ENCODE data around the gene ZCCHC3. TPM values are rescaled to one million over a fixed set of nuclear protein-coding genes. Genes with fewer than 3 reads are reported as not detected.
"Not testable (repeated sequence)": the region's sequence is repeated elsewhere in the genome, so short reads cannot be mapped to it uniquely, and the experiment has no call there.

Gene ZCCHC3, protein sequence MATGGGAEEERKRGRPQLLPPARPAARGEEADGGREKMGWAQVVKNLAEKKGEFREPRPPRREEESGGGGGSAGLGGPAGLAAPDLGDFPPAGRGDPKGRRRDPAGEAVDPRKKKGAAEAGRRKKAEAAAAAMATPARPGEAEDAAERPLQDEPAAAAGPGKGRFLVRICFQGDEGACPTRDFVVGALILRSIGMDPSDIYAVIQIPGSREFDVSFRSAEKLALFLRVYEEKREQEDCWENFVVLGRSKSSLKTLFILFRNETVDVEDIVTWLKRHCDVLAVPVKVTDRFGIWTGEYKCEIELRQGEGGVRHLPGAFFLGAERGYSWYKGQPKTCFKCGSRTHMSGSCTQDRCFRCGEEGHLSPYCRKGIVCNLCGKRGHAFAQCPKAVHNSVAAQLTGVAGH
- 14.4 TPM for polyA plus RNA-seq (2012; ENCODE audit: missing spikeins)

GRCh38 chr20:297098-297924, at the start of gene ZCCHC3:
TSS of gene ZCCHC3 (plus strand) at chr20:297570. CDS start at chr20:297587, 17 bp downstream.
- DNase-seq (ENCODE audit: insufficient read length) (peak; percentile 85), FAIRE-seq (peak; percentile 81)
- TF ChIP-seq TAF1 (IDR thresholded peaks at IDR 0.05; ENCODE audit: borderline replicate concordance, low read depth, low read length) (peak; percentile 93), POLR2A (IDR thresholded peaks at IDR 0.05; ENCODE audit: low read depth, low read length) (peak; percentile 84), POLR2AphosphoS5 (IDR thresholded peaks at IDR 0.05; ENCODE audit: low read depth, low read length) (peak; percentile 37; the same call in 1 of the 2 replicates)

- TF ChIP-seq TAF1 (IDR thresholded peaks at IDR 0.05; ENCODE audit: borderline replicate concordance, low read depth, low read length) (no peak), POLR2A (IDR thresholded peaks at IDR 0.05; ENCODE audit: low read depth, low read length) (no peak), POLR2AphosphoS5 (IDR thresholded peaks at IDR 0.05; ENCODE audit: low read depth, low read length) (no peak)
- no peak for FAIRE-seq
- no peak for DNase-seq (ENCODE audit: insufficient read length)
Observed at GRCh38 chr20:251354-251753, 46.0 kb upstream of the ZCCHC3 start.

- TF ChIP-seq POLR2AphosphoS5 (IDR thresholded peaks at IDR 0.05; ENCODE audit: low read depth, low read length) = no peak
- no peak for DNase-seq (ENCODE audit: insufficient read length)
- FAIRE-seq = no peak
Observed at GRCh38 chr20:252801-253200, 44.6 kb upstream of the ZCCHC3 start.

GRCh38 chr20:253447-253846, 43.9 kb upstream of the ZCCHC3 start:
- not testable (repeated sequence) for FAIRE-seq

DNA sequence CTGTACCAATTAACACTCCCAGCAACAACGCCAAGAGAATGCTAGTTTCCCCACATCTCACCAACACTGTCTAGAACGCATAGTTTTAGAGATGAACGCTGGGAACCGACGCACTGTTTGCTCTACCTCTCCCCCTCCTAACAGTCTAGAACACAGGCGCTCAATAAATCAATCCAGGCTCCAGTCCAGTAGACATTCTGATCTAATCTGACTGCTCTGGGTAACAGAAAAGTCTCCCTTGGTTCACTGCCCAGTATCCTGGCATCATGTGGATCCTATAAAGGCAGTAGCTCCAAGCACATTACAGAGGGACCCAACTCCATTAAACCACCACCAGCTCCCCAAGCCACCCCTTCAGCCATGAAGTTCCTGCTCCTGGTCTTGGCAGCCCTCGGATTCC, 40.0 kb upstream of the ZCCHC3 start, which contains the start of gene DEFB132:
Gene DEFB132, plus strand, starts transcription at position 306 of the 400 bp plus-strand sequence. Its CDS starts 55 bp downstream, at position 361.
- DNase-seq (ENCODE audit: insufficient read length) (no peak), FAIRE-seq (no peak)
- TF ChIP-seq POLR2AphosphoS5 (IDR thresholded peaks at IDR 0.05; ENCODE audit: low read depth, low read length) (no peak), POLR2A (IDR thresholded peaks at IDR 0.05; ENCODE audit: low read depth, low read length) (no peak), TAF1 (IDR thresholded peaks at IDR 0.05; ENCODE audit: borderline replicate concordance, low read depth, low read length) (no peak)

More at GRCh38 chr20:253447-253846, 43.9 kb upstream of the ZCCHC3 start:
- not testable (repeated sequence) for DNase-seq (ENCODE audit: insufficient read length)

- DNase-seq (ENCODE audit: insufficient read length) = no peak
Observed at GRCh38 chr20:258269-258858, 39.0 kb upstream of the ZCCHC3 start.

DNA sequence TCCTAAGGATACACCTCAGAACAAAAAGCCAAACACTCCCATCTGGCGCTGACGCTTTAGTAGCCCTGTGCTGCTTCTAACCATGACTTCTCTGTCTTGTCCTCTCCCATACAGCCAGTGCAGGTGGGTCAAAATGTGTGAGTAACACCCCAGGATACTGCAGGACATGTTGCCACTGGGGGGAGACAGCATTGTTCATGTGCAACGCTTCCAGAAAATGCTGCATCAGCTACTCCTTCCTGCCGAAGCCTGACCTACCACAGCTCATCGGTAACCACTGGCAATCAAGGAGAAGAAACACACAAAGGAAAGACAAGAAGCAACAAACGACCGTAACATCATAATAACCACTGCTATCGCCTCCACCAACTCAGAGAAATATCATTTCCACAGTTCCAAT, 38.4 kb upstream of the ZCCHC3 start:
- DNase-seq (ENCODE audit: insufficient read length) (no peak), FAIRE-seq (peak; percentile 76)
- TF ChIP-seq POLR2AphosphoS5 (IDR thresholded peaks at IDR 0.05; ENCODE audit: low read depth, low read length) (no peak), TAF1 (IDR thresholded peaks at IDR 0.05; ENCODE audit: borderline replicate concordance, low read depth, low read length) (no peak), POLR2A (IDR thresholded peaks at IDR 0.05; ENCODE audit: low read depth, low read length) (no peak)

More at GRCh38 chr20:258269-258858, 39.0 kb upstream of the ZCCHC3 start:
- no peak for FAIRE-seq
- TF ChIP-seq TAF1 (IDR thresholded peaks at IDR 0.05; ENCODE audit: borderline replicate concordance, low read depth, low read length) = no peak
- no peak for TF ChIP-seq POLR2AphosphoS5 (IDR thresholded peaks at IDR 0.05; ENCODE audit: low read depth, low read length)
- no peak for TF ChIP-seq POLR2A (IDR thresholded peaks at IDR 0.05; ENCODE audit: low read depth, low read length)

DNA sequence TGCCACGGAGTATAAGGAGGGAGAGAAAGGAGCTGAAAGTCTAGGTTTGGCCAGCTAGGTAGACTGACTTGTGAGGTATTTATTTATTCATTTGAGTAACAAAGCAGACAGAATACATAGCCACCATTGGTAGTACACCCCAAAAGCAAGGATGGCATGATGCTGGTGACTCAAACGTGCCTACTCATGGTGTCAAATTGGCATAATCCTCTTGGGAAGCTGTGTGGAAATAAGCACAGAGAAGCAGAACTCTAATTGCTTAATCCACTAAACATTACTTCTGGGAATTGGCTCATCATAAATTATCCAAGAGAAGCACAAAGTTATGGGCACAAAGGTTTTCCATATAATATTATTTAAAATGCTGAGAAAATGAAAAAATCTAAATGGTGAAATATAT, 37.4 kb upstream of the ZCCHC3 start:
- DNase-seq (ENCODE audit: insufficient read length) (no peak), FAIRE-seq (no peak)
- TF ChIP-seq POLR2A (IDR thresholded peaks at IDR 0.05; ENCODE audit: low read depth, low read length) = no peak
- no peak for TF ChIP-seq TAF1 (IDR thresholded peaks at IDR 0.05; ENCODE audit: borderline replicate concordance, low read depth, low read length)
- no peak for TF ChIP-seq POLR2AphosphoS5 (IDR thresholded peaks at IDR 0.05; ENCODE audit: low read depth, low read length)

DNA sequence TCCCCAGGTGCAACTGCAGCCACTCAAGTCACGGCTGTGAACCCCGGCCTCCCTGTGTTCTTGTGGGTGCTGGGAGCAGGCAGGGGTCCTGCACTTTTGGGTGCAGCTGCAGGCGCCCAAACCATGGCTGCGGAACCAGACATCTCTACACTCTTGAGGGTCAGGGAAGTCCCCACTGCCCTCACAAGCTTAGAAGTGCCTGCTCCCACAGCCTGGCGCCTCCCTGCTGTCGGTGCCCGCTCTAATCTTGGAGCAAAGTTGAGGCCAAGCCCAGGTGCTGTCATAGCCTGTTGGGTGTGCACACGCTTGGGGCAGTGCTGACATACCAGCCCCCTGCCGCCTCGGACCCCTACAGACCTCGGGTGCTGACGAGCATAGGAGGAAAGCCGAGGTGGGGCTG, 33.7 kb upstream of the ZCCHC3 start:
- DNase-seq (ENCODE audit: insufficient read length) (no peak), FAIRE-seq (no peak)
- TF ChIP-seq POLR2A (IDR thresholded peaks at IDR 0.05; ENCODE audit: low read depth, low read length) (no peak), TAF1 (IDR thresholded peaks at IDR 0.05; ENCODE audit: borderline replicate concordance, low read depth, low read length) (no peak), POLR2AphosphoS5 (IDR thresholded peaks at IDR 0.05; ENCODE audit: low read depth, low read length) (no peak)

- peak; percentile 80 for DNase-seq (ENCODE audit: insufficient read length)
- FAIRE-seq = peak; percentile 97
- TF ChIP-seq POLR2A (IDR thresholded peaks at IDR 0.05; ENCODE audit: low read depth, low read length) = peak; percentile 47; the same call in 1 of the 2 replicates
- TF ChIP-seq POLR2AphosphoS5 (IDR thresholded peaks at IDR 0.05; ENCODE audit: low read depth, low read length) = 0 out of 2 replicates have a peak, but pooled peaks have one; percentile 42
- no peak for TF ChIP-seq TAF1 (IDR thresholded peaks at IDR 0.05; ENCODE audit: borderline replicate concordance, low read depth, low read length)
Observed at GRCh38 chr20:266596-267562, 30.5 kb upstream of the ZCCHC3 start.
